Retinal pigment epithelial cell (primary cell): ENCODE measurements around the gene WWTR1.
A peak's percentile ranks its signal among the peaks of the same experiment; 100 is the strongest.

Source experiments
- DNase-seq: peaks from one replicate; pipeline ENCODE4 v3.0.0-alpha.2; 2010; ENCODE audit warnings: low read depth
- H3K4me3 ChIP-seq: 2 replicates; pipeline ENCODE4 v1.5.1; 2011; ENCODE audit warnings: mild to moderate bottlenecking, low read length, control low read depth, moderate library complexity
- CTCF ChIP-seq: conservative IDR thresholded peaks from 2 replicates; pipeline ENCODE4 v1.5.1; 2011; ENCODE audit warnings: low read depth, low read length, control low read depth, inconsistent platforms

Gene WWTR1

GRCh38 chr3:149647285-149647684, 10.5 kb downstream of the WWTR1 start:
- DNase-seq = no peak
- no peak overlapping the region for H3K4me3 ChIP-seq
- TF ChIP-seq CTCF = no peak

GRCh38 chr3:149646181-149646766, 11.6 kb downstream of the WWTR1 start:
- no peak for TF ChIP-seq CTCF
- no peak overlapping the region for H3K4me3 ChIP-seq
- DNase-seq = no peak

GRCh38 chr3:149643963-149644362, 13.9 kb downstream of the WWTR1 start:
- TF ChIP-seq CTCF = no peak
- no peak for DNase-seq
- H3K4me3 ChIP-seq = no peak overlapping the region

- no peak overlapping the region for H3K4me3 ChIP-seq
- no peak for DNase-seq
- no peak for TF ChIP-seq CTCF
Observed at GRCh38 chr3:149643482-149643798, 14.4 kb downstream of the WWTR1 start.

GRCh38 chr3:149640976-149641728, 16.7 kb downstream of the WWTR1 start:
- DNase-seq = no peak
- TF ChIP-seq CTCF = no peak
- H3K4me3 ChIP-seq = no peak overlapping the region

GRCh38 chr3:149639093-149639486, 18.7 kb downstream of the WWTR1 start:
- DNase-seq = no peak
- H3K4me3 ChIP-seq = peak overlapping the region; percentile 28
- no peak for TF ChIP-seq CTCF
